Transverse colon (tissue), 4 donors: Measurements from ENCODE around the gene NID1. TPM values are rescaled to one million over a fixed set of nuclear protein-coding genes. Genes with fewer than 3 reads are reported as not detected.

Experiments used
- DNase-seq: peaks from one replicate; pipeline ENCODE4 v3.0.0-alpha.2; 2019
- H3K27ac ChIP-seq, 4 donors: fragments of 200-600 bp; sonication (generic); 2 replicates each; pipeline ENCODE4 v1.5.1; 2016 to 2018; ENCODE audit warnings: inconsistent platforms in 4 of 4
- H3K27me3 ChIP-seq: fragments of 200-600 bp; sonication (generic); 2 replicates; pipeline ENCODE4 v1.5.1; 2017; ENCODE audit warnings: inconsistent platforms
- H3K36me3 ChIP-seq, 4 donors: fragments of 200-600 bp; sonication (generic); 2 replicates each; pipeline ENCODE4 v1.5.1; 2017 to 2019; ENCODE audit warnings: inconsistent platforms in 4 of 4
- H3K4me1 ChIP-seq, 4 donors: fragments of 200-600 bp; sonication (generic); 2 replicates each; pipeline ENCODE4 v1.5.1; 2017 to 2020; ENCODE audit warnings: inconsistent platforms in 4 of 4
- H3K4me3 ChIP-seq, 4 donors: fragments of 200-600 bp; sonication (generic); 1 replicate in 1 of 4; 2 replicates in 3 of 4; pipeline versions ENCODE4 v1.5.1 to v1.6.1; 2017 to 2019; ENCODE audit warnings: inconsistent platforms in 4 of 4
- H3K9me3 ChIP-seq, 2 donors: fragments of 200-600 bp; sonication (generic); 2 replicates each; pipeline ENCODE4 v1.5.1; 2017 to 2019; ENCODE audit warnings: inconsistent platforms in 2 of 2
- EP300 ChIP-seq: sonication (generic); formaldehyde crosslinking; IDR thresholded peaks from one replicate; pipeline ENCODE4 v1.6.1; 2017; ENCODE audit warnings: antibody characterized with exemption, low read depth
- POLR2A ChIP-seq: fragments of 450-650 bp; IDR thresholded peaks from one replicate; pipeline ENCODE4 v1.6.1; 2016; ENCODE audit warnings: antibody characterized with exemption, mild to moderate bottlenecking, moderate library complexity
- POLR2AphosphoS5 ChIP-seq, 3 donors: sonication (generic); formaldehyde crosslinking; IDR thresholded peaks; one replicate each; pipeline ENCODE4 v1.6.1; 2016; ENCODE audit warnings: antibody characterized with exemption in 3 of 3
- WGBS, 2 donors: methylation state at CpG; one replicate each; pipeline ENCODE4 v1.1.5; 2018; ENCODE audit warnings: low coverage in 1 of 2; 5-methylcytosine and 5-hydroxymethylcytosine counted together
- in situ Hi-C, 4 donors: fragments of 200-750 bp; cut with MboI; loops; one replicate each; pipeline versions ENCODE4 v1.15.0 to v1.15.1; 2017; ENCODE audit warnings: low sequenced_read_pairs in 3 of 4, low pct_ligation_motif_present in 1 of 4, low pct_unique_long_range_greater_than_20kb in 1 of 4
- intact Hi-C: fragments of 100-400 bp; cut with DNase I; formaldehyde crosslinking; loops from one replicate; pipeline ENCODE4 v1.15.1; 2023; ENCODE audit warnings: low total_unique reads
- total RNA-seq, 4 donors: library from RNA; depleted of rRNA; stranded (reverse); fragments of >200 nt; gene quantifications; one replicate each; pipeline ENCODE4 v1.1.0, GENCODE V29; 2016
- TF ChIP-seq, protein P1 (sequence below), 5 experiments: fragments of 200-600 bp in 3 of 5; fragments of 450-650 bp in 2 of 5; sonication (generic) in 3 of 5; IDR thresholded peaks; 1 replicate in 2 of 5; 2 replicates in 3 of 5; pipeline ENCODE4 v1.5.1; 2016 to 2017; ENCODE audit warnings: antibody characterized with exemption in 5 of 5, inconsistent platforms in 3 of 5, mild to moderate bottlenecking in 2 of 5, moderate library complexity in 1 of 5

NID1 gene
- total RNA-seq, 4 donors from 2014 or later, result 42.7 to 133 (median 63.5) TPM

DNA sequence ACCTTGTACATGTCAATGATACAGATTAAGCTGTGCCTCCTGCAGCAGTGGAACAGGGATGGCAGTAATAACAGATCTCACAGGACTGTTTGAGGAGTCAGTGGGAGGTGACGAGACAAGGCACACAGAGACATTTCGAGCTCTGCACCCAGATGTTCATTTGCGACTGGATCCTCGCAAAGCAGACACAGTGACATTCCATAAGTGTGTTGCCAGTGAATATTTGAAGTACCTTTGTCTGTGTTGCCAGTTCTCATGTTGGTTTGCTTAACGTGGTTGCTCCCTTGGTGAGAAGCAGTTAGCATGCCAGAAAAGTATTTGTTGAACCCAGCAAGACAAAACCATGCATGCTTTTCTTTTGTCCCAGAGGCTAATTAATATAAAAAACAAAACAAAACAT is 67.0 kb downstream of the NID1 start:
- Histone ChIP-seq H3K9me3 (no peaks in the 10 kb centered on the region), H3K4me1 (peaks cover 0 to 20% (median 16%) of the 10 kb centered on the region in 4 donors), H3K27me3 (no peaks in the 10 kb centered on the region), H3K27ac (no peak overlapping the region), H3K36me3 (peaks cover 0 to 3% (median 0%) of the 10 kb centered on the region in 4 donors), H3K4me3 (no peak overlapping the region)
- in situ Hi-C loops, result no loop called here
- no peak for DNase-seq
- intact Hi-C loops, result no loop called here
- 67 to 93% methylated on average over 1 to 5 of the region's 5 CpGs for WGBS, 2 donors
- TF ChIP-seq EP300 (no peak), POLR2AphosphoS5 (IDR thresholded peaks at IDR 0.05) (no peak), POLR2A (no peak)
- TF ChIP-seq, protein P1, sequence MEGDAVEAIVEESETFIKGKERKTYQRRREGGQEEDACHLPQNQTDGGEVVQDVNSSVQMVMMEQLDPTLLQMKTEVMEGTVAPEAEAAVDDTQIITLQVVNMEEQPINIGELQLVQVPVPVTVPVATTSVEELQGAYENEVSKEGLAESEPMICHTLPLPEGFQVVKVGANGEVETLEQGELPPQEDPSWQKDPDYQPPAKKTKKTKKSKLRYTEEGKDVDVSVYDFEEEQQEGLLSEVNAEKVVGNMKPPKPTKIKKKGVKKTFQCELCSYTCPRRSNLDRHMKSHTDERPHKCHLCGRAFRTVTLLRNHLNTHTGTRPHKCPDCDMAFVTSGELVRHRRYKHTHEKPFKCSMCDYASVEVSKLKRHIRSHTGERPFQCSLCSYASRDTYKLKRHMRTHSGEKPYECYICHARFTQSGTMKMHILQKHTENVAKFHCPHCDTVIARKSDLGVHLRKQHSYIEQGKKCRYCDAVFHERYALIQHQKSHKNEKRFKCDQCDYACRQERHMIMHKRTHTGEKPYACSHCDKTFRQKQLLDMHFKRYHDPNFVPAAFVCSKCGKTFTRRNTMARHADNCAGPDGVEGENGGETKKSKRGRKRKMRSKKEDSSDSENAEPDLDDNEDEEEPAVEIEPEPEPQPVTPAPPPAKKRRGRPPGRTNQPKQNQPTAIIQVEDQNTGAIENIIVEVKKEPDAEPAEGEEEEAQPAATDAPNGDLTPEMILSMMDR (IDR thresholded peaks at IDR 0.05), result no peak

DNA sequence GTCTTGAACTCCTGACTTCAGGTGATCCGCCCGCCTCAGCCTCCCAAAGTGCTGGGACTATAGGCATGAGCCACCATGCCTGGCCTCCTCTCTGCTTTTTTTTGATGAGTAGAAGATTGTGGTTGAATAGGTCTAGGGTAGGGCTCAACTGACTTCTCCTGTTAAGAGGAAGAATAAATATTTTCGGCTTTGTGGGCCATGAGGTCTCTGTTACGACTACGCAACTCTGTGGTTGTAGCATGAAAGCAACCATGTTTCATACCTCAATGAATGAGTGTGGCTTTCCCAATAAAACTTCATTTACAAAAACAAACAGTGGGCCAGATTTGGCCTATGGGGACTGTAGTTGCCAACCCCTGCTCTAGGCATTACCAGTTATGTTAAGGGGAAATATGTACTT is 67.8 kb downstream of the NID1 start:
- H3K4me3 ChIP-seq, result no peak overlapping the region
- H3K27me3 ChIP-seq, result no peaks in the 10 kb centered on the region
- intact Hi-C loops, result no loop called here
- peaks cover 0 to 14% (median 11%) of the 10 kb centered on the region in 4 donors for H3K4me1 ChIP-seq
- TF ChIP-seq EP300 (no peak), POLR2AphosphoS5 (IDR thresholded peaks at IDR 0.05) (no peak), POLR2A (no peak)
- TF ChIP-seq, protein P1 (IDR thresholded peaks at IDR 0.05), result no peak
- no peak overlapping the region for H3K27ac ChIP-seq
- H3K36me3 ChIP-seq, result peaks cover 0 to 5% (median 0%) of the 10 kb centered on the region in 4 donors
- WGBS, 2 donors, result 80 to 86% methylated on average over 5 of the region's 5 CpGs
- in situ Hi-C loops, result no loop called here
- H3K9me3 ChIP-seq, result no peaks in the 10 kb centered on the region
- DNase-seq, result no peak

DNA sequence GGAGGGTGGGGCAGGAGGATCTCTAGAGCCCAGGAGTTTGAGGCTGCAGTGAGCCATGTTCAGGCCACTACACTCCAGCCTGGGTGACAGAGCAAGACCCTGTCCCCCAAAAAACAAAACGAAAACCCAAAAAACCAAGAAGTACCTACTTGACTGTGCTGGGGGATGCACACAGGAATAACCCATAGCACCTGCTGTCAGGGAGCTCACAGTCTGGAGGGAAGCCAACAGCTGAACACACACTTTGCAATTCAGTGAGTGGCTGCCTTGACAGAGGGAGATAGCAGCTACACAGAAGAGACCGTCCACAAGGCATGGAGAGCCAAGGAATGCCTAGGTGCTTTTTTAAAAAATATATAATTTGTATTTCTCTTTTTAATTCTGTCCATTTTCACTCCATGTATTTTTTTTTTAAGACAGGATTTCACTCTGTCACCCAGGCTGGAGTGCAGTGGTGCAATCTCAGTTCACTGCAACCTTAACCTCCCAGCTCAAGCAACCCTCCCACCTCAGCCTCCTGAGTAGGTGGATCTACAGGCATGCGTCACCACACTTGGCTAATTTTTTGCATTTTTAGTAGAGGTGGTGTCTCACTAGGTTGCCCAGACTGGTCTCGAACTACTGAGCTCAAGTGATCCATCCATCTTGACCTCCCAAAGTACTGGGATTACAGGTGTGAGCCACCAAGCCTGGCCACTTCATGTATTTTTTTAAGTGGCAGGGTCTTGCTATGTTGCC is 68.7 kb downstream of the NID1 start:
- intact Hi-C loops (no loop called here), in situ Hi-C loops (no loop called here)
- no peak for TF ChIP-seq POLR2AphosphoS5 (IDR thresholded peaks at IDR 0.05)
- TF ChIP-seq, protein P1 (IDR thresholded peaks at IDR 0.05), result no peak
- no peak for TF ChIP-seq EP300
- no peak for TF ChIP-seq POLR2A
- H3K9me3 ChIP-seq, result no peaks in the 10 kb centered on the region
- H3K36me3 ChIP-seq, result peaks cover 0 to 5% (median 0%) of the 10 kb centered on the region in 4 donors
- no peak for DNase-seq
- WGBS, 2 donors, result 88 to 89% methylated on average over 4 of the region's 4 CpGs
- H3K4me3 ChIP-seq, result no peak overlapping the region
- peaks cover 0 to 6% (median 3%) of the 10 kb centered on the region in 4 donors for H3K4me1 ChIP-seq
- no peaks in the 10 kb centered on the region for H3K27me3 ChIP-seq
- no peak overlapping the region for H3K27ac ChIP-seq

DNA sequence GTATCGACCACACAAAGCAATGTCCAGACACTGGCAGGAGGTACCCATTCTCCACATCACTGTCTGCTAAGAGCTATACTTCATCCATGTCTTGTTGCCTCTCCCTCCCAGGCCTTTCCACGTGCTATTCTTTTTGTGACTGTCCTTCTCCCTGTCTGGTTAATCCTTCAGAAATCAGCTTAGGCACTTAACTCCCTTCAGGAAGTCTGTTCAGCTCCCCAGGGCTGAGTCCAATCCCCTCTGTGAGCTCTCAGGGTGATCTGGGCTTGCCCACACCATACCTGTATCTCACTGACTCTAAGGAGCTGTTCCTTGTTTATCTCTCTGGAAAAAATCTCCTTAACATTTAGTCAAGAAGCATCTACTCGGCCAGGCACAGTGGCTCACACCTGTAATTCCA is 69.4 kb downstream of the NID1 start:
- intact Hi-C loops (no loop called here), in situ Hi-C loops (no loop called here)
- TF ChIP-seq EP300 (no peak), POLR2A (no peak), POLR2AphosphoS5 (IDR thresholded peaks at IDR 0.05) (no peak)
- TF ChIP-seq, protein P1 (IDR thresholded peaks at IDR 0.05), result no peak
- Histone ChIP-seq H3K27ac (no peak overlapping the region), H3K4me1 (no peaks in the 10 kb centered on the region), H3K9me3 (no peaks in the 10 kb centered on the region), H3K4me3 (no peak overlapping the region), H3K27me3 (no peaks in the 10 kb centered on the region), H3K36me3 (peaks cover 0 to 5% (median 2%) of the 10 kb centered on the region in 4 donors)
- WGBS, 2 donors, result 85 to 100% methylated on average over 2 to 3 of the region's 3 CpGs
- DNase-seq, result no peak
